ENCODE data around the gene ANKLE2. TPM values are rescaled to one million over a fixed set of nuclear protein-coding genes. Genes with fewer than 3 reads are reported as not detected.
"Not testable (repeated sequence)": the region's sequence is repeated elsewhere in the genome, so short reads cannot be mapped to it uniquely, and the experiment has no call there.

ANKLE2 gene
- total RNA-seq, 2 experiments from 2014 or later: 102 to 106 TPM

DNA sequence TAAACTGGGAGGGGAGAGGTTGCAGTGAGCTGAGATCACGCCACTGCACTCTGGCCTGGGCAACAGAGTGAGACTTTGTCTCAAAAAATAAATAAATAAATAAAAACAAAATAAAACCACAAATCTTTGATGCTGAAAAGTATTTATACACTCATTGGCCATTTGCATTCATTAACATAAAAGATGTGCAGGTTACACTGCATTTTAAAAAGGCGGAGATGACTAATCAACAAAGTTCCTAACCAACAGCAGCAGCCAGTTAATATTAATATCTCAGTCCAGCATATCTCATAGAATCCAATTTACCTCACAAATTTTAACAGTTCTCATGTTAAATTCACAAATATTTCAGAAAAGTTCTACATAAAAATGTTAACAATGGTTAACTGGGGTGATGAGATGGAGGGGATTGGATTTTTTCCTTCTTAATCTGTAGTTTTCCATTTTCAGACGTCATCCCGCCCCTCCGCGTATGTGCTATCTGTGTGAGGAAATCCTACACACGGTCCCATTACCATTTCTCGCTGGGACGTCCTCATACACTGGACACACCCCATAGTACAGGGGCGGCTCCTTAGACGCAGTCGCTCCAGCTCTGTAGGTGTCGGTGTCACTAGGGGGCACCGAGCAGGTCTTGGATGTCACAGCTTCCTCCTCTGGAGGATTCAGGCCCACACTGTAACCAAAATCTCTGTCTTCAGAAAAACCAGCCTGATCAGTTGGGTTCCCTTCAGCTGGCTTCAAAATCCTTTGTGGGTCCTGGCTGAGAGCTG lies 7.3 kb downstream of the ANKLE2 start:
- Mint-ChIP-seq H3K36me3 (ENCODE audit: low read depth) (peaks cover 37% of the 10 kb centered on the region), H3K9me3 (no peaks in the 10 kb centered on the region), H3K4me1 (ENCODE audit: low read depth) (peaks cover 20% of the 10 kb centered on the region), H3K27me3 (ENCODE audit: low read depth) (no peaks in the 10 kb centered on the region), H3K4me3 (no peak overlapping the region), H3K27ac (no peak overlapping the region)
- intact Hi-C loops (cut with micrococcal nuclease): no loop called here
- CTCF ChIA-PET: interaction anchor here (0.6 to 1.0 kb wide), 2 partner anchors 13 to 15 kb away, joined by 5 to 6 read pairs; no protein-coding TSS in a partner anchor
- no peak for DNase-seq

DNA sequence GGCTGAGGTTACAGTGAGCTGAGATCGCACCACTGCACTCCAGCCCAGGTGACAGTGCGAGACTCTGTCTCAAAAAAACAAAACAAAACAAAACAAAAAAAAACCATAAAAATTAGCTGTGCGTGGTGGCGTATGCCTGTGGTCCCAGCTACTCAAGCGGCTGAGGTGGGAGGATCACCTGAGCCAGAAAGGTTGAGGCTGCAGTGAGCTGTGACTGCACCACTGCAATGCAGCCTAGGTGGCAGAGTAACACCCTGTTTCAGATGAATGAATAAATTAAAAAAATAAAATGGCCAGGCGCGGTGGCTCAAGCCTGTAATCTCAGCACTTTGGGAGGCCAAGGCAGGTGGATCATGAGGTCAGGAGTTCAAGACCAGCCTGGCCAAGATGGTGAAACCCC lies 8.0 kb downstream of the ANKLE2 start:
- H3K27me3 Mint-ChIP-seq (ENCODE audit: low read depth); H3K4me3 Mint-ChIP-seq; DNase-seq; H3K9me3 Mint-ChIP-seq; H3K27ac Mint-ChIP-seq; intact Hi-C loops (cut with micrococcal nuclease): not testable (repeated sequence)
- H3K36me3 Mint-ChIP-seq (ENCODE audit: low read depth): peaks cover 40% of the 10 kb centered on the region
- peaks cover 18% of the 10 kb centered on the region for H3K4me1 Mint-ChIP-seq (ENCODE audit: low read depth)
- CTCF ChIA-PET: interaction anchor here (0.6 kb wide), 1 partner anchor 16 kb away, joined by 5 read pairs; no protein-coding TSS in a partner anchor

DNA sequence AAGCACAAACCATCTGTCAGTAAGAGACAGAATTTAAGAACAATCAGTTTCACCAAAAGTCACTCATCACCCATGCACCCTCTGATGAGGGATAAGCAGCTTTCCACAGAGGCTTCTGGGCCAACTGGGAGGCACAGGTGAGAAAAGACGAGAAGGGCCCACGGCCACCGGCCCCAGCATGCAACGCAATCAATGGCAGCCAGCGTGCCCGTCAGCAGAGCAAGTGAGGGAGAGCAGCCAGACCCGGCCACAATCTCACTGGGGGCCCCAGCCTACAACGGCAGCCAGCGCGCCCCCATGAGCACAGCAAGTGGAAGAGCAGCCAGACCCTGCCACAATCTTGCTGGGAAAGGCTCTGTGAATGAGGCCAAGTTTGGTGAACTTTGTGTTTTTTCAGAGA lies 13.3 kb downstream of the ANKLE2 start:
- Mint-ChIP-seq H3K4me3 (no peak overlapping the region), H3K27ac (no peak overlapping the region), H3K4me1 (ENCODE audit: low read depth) (peaks cover 6% of the 10 kb centered on the region), H3K9me3 (no peaks in the 10 kb centered on the region), H3K27me3 (ENCODE audit: low read depth) (no peaks in the 10 kb centered on the region), H3K36me3 (ENCODE audit: low read depth) (peaks cover 52% of the 10 kb centered on the region)
- no peak for DNase-seq
- intact Hi-C loops (cut with micrococcal nuclease): no loop called here
- CTCF ChIA-PET: no interaction called here

- H3K9me3 Mint-ChIP-seq: no peaks in the 10 kb centered on the region
- H3K27me3 Mint-ChIP-seq (ENCODE audit: low read depth): no peaks in the 10 kb centered on the region
- no peak overlapping the region for H3K27ac Mint-ChIP-seq
- CTCF ChIA-PET: no interaction called here
- H3K36me3 Mint-ChIP-seq (ENCODE audit: low read depth): peaks cover 53% of the 10 kb centered on the region
- H3K4me1 Mint-ChIP-seq (ENCODE audit: low read depth): peaks cover 6% of the 10 kb centered on the region
- intact Hi-C loops (cut with micrococcal nuclease): no loop called here
- DNase-seq: no peak
- no peak overlapping the region for H3K4me3 Mint-ChIP-seq
These were observed 13.7 kb downstream of the ANKLE2 start for GRCh38 chr12:132747896-132748295.

DNA sequence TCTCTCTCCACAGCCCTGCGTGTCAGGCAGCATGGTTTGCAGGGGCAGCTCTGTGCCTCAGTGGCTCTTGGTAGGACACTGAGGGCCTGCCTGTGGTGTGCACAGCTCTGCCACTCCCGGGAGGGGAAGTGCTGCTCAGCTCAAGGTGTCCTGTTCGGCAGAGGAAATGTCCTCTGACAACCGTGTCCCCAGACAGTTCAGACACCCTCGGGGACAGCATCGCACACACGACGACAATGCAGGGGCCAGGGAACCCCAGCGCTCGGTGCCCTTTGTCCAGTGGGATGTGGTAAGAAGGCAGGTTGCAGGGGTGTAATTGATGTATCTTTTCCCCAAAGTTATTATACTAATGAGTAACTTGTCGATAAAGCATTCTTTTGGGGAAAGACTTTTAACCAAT lies 14.2 kb downstream of the ANKLE2 start:
- no peaks in the 10 kb centered on the region for H3K27me3 Mint-ChIP-seq (ENCODE audit: low read depth)
- intact Hi-C loops (cut with micrococcal nuclease): no loop called here
- H3K4me1 Mint-ChIP-seq (ENCODE audit: low read depth): peaks cover 6% of the 10 kb centered on the region
- H3K36me3 Mint-ChIP-seq (ENCODE audit: low read depth): peaks cover 54% of the 10 kb centered on the region
- DNase-seq: no peak
- no peaks in the 10 kb centered on the region for H3K9me3 Mint-ChIP-seq
- CTCF ChIA-PET: no interaction called here
- no peak overlapping the region for H3K4me3 Mint-ChIP-seq
- no peak overlapping the region for H3K27ac Mint-ChIP-seq

GRCh38 chr12:132746613-132747012 lies 15.0 kb downstream of the ANKLE2 start:
- Mint-ChIP-seq H3K27me3 (ENCODE audit: low read depth) (no peaks in the 10 kb centered on the region), H3K36me3 (ENCODE audit: low read depth) (peaks cover 58% of the 10 kb centered on the region), H3K4me3 (no peak overlapping the region), H3K27ac (no peak overlapping the region), H3K9me3 (no peaks in the 10 kb centered on the region), H3K4me1 (ENCODE audit: low read depth) (peaks cover 6% of the 10 kb centered on the region)
- CTCF ChIA-PET: no interaction called here
- intact Hi-C loops (cut with micrococcal nuclease): no loop called here
- no peak for DNase-seq

DNA sequence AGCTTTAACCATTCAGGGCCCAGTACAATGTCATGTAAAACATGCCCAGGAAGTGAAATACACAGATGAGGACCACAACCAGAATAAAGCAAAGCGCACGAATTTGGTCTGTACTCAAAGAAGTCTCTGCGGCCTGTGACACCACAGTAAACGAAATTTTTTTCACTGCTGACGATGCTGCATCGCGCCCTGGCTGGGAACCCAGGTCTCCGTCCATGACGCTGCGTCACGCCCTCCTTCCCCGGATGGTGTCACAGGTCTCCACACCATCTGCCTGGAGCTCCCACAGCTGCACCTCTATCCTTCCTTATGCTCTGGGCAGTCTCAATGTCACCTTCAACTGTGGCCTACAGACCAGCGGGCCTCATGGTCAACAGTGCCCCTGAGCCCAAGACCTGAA lies 17.8 kb downstream of the ANKLE2 start:
- H3K4me1 Mint-ChIP-seq (ENCODE audit: low read depth): peaks cover 6% of the 10 kb centered on the region
- H3K4me3 Mint-ChIP-seq: no peak overlapping the region
- peaks cover 70% of the 10 kb centered on the region for H3K36me3 Mint-ChIP-seq (ENCODE audit: low read depth)
- no peaks in the 10 kb centered on the region for H3K27me3 Mint-ChIP-seq (ENCODE audit: low read depth)
- no peaks in the 10 kb centered on the region for H3K9me3 Mint-ChIP-seq
- CTCF ChIA-PET: no interaction called here
- intact Hi-C loops (cut with micrococcal nuclease): no loop called here
- no peak for DNase-seq
- peak overlapping the region; percentile 21 for H3K27ac Mint-ChIP-seq

- intact Hi-C loops (cut with micrococcal nuclease): no loop called here
- Mint-ChIP-seq H3K27ac (no peak overlapping the region), H3K9me3 (no peaks in the 10 kb centered on the region), H3K4me3 (no peak overlapping the region), H3K4me1 (ENCODE audit: low read depth) (peaks cover 6% of the 10 kb centered on the region), H3K27me3 (ENCODE audit: low read depth) (no peaks in the 10 kb centered on the region), H3K36me3 (ENCODE audit: low read depth) (peaks cover 65% of the 10 kb centered on the region)
- DNase-seq: no peak
- CTCF ChIA-PET: interaction anchor here (0.7 kb wide), 1 partner anchor 9 kb away, joined by 3 read pairs; no protein-coding TSS in a partner anchor
These were observed 20.0 kb downstream of the ANKLE2 start for GRCh38 chr12:132741620-132742019.

DNA sequence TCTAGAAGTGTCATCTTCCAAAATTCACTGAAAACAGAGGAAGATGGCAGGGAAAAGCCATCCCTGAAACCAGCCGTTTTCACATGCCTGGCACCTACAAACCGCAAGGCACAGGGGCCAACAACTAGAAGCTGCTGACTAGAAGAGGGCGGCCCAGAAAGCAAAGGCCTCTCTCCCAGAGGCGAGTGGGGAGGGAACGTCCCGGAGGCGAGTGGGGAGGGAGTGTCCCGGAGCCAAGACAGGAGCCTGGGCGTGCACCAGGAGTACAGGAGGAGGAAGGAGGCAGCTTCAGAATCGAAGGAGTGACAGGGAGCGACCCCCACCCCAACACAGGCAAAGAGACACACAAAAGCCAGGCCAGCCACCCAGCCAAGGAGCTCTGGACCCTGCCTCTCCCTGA lies 21.0 kb downstream of the ANKLE2 start:
- intact Hi-C loops (cut with micrococcal nuclease): no loop called here
- no peaks in the 10 kb centered on the region for H3K9me3 Mint-ChIP-seq

DNA sequence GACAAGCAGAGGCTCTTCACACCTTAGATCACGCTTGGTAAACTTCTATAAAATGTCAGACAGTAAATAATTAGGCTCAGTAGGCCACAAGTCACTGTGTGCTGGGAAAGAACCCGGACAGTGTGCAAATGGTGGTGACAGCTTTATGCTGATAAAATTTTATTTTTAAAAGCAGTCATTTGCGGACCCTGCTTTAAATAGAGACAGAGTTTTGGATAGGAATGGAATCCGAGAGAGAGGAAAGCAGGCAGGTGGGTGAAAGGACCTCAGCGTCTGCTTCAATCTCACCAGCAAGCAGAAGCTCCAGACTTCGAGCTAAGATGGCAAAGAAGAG lies 21.4 kb downstream of the ANKLE2 start:
- CTCF ChIA-PET: interaction anchor here (1.0 kb wide), 1 partner anchor 9 kb away, joined by 3 read pairs; no protein-coding TSS in a partner anchor
- DNase-seq: no peak
- Mint-ChIP-seq H3K4me1 (ENCODE audit: low read depth) (peaks cover 6% of the 10 kb centered on the region), H3K9me3 (no peaks in the 10 kb centered on the region), H3K36me3 (ENCODE audit: low read depth) (peaks cover 70% of the 10 kb centered on the region), H3K27ac (no peak overlapping the region), H3K4me3 (no peak overlapping the region), H3K27me3 (ENCODE audit: low read depth) (no peaks in the 10 kb centered on the region)
- intact Hi-C loops (cut with micrococcal nuclease): no loop called here

More for the DNA sequence above, 21.0 kb downstream of the ANKLE2 start:
- peaks cover 6% of the 10 kb centered on the region for H3K4me1 Mint-ChIP-seq (ENCODE audit: low read depth)
- H3K27ac Mint-ChIP-seq: no peak overlapping the region
- H3K36me3 Mint-ChIP-seq (ENCODE audit: low read depth): peaks cover 68% of the 10 kb centered on the region
- H3K4me3 Mint-ChIP-seq: no peak overlapping the region
- no peaks in the 10 kb centered on the region for H3K27me3 Mint-ChIP-seq (ENCODE audit: low read depth)
- CTCF ChIA-PET: no interaction called here
- no peak for DNase-seq

DNA sequence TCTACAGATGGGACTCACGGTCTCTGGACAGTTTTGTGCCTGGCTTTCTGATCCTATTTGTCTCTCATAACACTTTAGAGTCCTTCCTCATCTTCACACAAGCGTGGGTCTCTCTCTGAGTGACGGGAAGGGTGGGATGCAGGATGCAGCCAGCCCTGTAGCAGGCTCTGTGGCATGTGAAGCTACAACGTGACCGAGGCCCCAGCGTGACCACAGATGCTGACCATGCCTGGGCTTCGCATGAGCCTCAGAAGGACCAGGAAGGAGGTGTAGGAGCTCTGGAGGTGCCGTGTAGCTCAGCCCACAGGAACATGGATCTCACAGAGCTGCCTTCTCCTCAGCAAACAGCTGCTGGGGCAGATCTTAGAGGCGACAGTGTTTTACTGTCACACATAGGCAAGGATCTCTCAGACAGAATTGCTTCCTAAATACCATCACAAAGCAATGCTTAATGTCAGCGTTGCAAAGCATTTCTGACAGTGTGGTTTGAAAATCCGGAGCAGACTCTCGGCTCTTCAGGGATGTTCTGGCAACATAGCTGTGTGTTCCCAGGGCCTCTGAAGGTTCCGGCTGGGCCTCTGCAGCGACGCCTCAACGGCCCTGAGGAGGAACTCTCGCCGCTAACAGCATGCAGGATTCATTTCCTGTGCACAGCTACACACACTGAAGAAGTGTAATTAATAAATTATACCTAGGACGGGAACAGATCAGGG lies 21.9 kb downstream of the ANKLE2 start:
- no peak overlapping the region for H3K27ac Mint-ChIP-seq
- H3K27me3 Mint-ChIP-seq (ENCODE audit: low read depth): no peaks in the 10 kb centered on the region
- H3K4me1 Mint-ChIP-seq (ENCODE audit: low read depth): peaks cover 6% of the 10 kb centered on the region
- intact Hi-C loops (cut with micrococcal nuclease): no loop called here
- no peak overlapping the region for H3K4me3 Mint-ChIP-seq
- peaks cover 67% of the 10 kb centered on the region for H3K36me3 Mint-ChIP-seq (ENCODE audit: low read depth)
- no peak for DNase-seq
- no peaks in the 10 kb centered on the region for H3K9me3 Mint-ChIP-seq
- CTCF ChIA-PET: interaction anchor here (1.0 kb wide), 1 partner anchor 10 kb away, joined by 3 read pairs; no protein-coding TSS in a partner anchor

- no peak for DNase-seq
- no peak overlapping the region for H3K4me3 Mint-ChIP-seq
- intact Hi-C loops (cut with micrococcal nuclease): no loop called here
- peaks cover 68% of the 10 kb centered on the region for H3K36me3 Mint-ChIP-seq (ENCODE audit: low read depth)
- CTCF ChIA-PET: interaction anchor here (0.6 kb wide), 1 partner anchor 97 kb away, joined by 3 read pairs; no protein-coding TSS in a partner anchor
- no peaks in the 10 kb centered on the region for H3K9me3 Mint-ChIP-seq
- no peak overlapping the region for H3K27ac Mint-ChIP-seq
- H3K4me1 Mint-ChIP-seq (ENCODE audit: low read depth): no peaks in the 10 kb centered on the region
- H3K27me3 Mint-ChIP-seq (ENCODE audit: low read depth): no peaks in the 10 kb centered on the region
These were observed 24.7 kb downstream of the ANKLE2 start for GRCh38 chr12:132736913-132737312.

DNA sequence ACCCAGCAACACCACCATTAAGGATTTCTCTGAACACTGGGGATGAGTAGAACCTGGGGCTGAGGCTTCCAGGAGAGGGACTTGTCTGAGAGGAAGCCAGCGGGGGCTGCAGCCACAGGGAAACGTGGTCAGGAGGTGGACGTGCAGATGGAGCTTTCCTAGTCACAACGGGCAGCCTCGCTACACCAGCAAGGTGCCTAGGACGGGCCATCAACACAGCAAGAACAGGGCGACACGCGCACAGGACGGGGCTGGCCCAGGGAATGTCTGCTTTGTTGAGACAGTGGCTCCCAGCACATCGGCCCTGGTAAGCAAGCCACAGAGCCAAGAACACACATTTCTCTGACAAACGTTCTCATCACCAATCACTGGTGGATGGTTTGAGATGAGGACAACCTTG lies 25.3 kb downstream of the ANKLE2 start:
- Mint-ChIP-seq H3K27ac (no peak overlapping the region), H3K4me1 (ENCODE audit: low read depth) (no peaks in the 10 kb centered on the region), H3K27me3 (ENCODE audit: low read depth) (no peaks in the 10 kb centered on the region), H3K36me3 (ENCODE audit: low read depth) (peaks cover 70% of the 10 kb centered on the region), H3K4me3 (no peak overlapping the region), H3K9me3 (no peaks in the 10 kb centered on the region)
- no peak for DNase-seq
- CTCF ChIA-PET: no interaction called here
- intact Hi-C loops (cut with micrococcal nuclease): no loop called here
